ENCODE data around the gene SIGLEC12.
"Not testable (repeated sequence)": the region's sequence is repeated elsewhere in the genome, so short reads cannot be mapped to it uniquely, and the experiment has no call there.

The SIGLEC12 gene

GRCh38 chr19:51479531-51480331 lies 21.9 kb downstream of the SIGLEC12 start:
- no peak for DNase-seq

- DNase-seq = no peak
Observed at GRCh38 chr19:51478381-51479234, 23.0 kb downstream of the SIGLEC12 start, which contains the start of gene CEACAM18. Gene CEACAM18 (plus strand): TSS chr19:51478539.

DNA sequence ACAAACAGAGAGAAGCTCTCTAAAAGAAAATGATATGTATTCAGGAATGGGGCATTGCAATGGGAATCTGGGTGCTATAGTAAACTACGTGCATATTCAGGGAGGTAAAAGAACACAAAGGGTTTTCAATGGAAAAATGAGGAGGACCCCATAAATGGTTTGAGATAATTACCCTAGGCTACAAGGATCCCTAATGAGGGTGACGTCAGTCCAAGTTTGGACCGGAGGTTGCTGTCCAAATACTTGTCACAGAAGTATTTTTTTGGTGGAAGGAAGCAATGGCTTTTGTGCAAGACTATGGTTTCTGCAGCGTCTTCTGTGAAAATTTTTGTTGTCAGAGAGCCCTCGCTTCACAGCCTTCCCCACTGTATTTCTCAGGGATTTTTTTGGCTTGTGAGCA lies 24.3 kb downstream of the SIGLEC12 start:
- no peak for DNase-seq

DNA sequence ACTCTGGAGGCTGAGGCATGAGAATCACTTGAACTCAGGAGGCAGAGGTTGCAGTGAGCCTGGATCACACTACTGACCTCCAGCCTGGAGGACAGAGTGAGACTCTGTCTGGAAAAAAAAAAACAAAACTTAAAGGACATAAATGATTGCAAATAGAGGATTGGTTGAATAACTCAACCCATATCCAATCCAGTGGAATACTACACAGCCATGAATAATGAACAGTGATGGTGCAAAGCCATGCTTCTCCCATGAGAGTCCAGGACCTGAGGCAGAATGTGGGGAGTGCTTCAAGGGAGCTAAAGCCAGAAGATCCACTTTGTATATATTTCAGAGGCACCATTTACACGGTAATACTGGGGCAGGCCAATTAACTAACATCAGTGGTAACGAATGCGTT lies 25.4 kb downstream of the SIGLEC12 start:
- DNase-seq = no peak

DNA sequence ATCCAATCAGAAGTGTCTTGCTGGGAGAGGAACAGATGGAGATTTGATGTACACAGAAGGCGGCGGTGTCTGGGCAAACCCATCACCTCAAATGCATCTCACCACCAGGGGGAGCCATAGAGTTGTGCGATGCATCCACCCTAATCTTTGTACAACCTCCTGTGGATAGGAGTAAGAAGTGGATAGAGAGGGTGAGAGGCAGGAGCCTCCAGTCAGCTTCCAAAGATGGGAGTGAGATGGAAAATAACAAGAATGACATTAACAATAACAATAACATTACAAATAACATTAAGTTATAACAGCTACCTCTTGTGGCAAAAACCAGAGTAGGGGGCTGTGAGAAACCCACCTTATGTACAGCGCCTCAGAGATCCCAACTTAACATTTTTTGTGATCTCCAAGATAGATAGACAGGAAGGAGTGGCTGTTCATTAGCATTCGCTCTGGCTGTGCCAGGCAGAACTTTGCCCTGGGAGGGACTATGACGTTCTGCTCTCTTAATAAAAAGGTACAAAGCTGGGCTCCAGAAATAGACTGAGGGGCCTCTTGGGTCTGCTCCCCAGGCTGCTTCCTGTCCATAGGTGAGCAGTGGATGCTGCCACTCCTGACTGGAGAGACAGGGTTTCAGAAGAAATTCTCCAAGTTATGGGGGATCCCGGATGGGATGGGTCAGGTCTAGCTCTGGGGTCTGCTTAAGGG lies 28.4 kb downstream of the SIGLEC12 start:
- DNase-seq = peak; percentile 59

- no peak for DNase-seq
Observed at GRCh38 chr19:51472607-51473006, 29.0 kb downstream of the SIGLEC12 start.

GRCh38 chr19:51471527-51471926 lies 30.1 kb downstream of the SIGLEC12 start:
- no peak for DNase-seq

GRCh38 chr19:51470966-51471365 lies 30.6 kb downstream of the SIGLEC12 start:
- DNase-seq = no peak

DNA sequence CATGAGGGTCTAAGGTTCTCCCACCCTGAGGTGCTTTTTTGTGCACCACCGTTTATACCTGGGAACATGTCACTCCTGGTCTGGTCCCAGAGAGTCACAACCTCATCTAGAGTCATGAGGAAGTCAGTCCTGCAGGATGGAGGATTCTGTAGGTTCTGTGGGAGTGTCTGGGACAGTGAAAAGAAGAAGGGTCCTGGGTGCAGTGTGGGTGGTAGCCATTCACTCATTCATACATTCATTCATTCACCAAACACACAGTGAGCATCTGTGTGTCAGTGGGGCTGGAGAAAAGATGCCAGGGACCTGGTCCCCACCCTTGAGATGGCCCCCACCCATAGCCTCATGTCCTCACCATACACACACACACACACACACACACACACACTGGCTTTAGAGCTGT lies 32.0 kb downstream of the SIGLEC12 start:
- DNase-seq = no peak

DNA sequence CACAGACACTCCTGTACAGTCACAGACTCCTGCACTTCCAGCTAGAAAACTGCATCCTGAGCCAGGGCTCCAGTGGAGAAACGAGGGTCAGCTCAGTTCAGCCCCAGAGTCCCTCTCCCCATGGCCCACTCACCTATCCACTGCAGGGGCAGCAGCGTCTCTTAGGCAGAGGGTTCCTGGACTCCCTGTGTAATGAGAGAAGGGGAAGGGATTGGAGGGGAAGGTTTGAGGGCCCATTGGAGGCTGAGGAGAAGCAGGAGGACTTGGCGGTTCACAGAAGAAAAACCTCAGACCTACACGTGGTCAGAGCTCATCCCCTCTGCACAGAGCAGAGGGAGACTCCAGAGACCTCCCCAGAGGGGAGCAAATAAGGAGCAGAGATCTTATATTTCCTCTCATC lies 32.4 kb downstream of the SIGLEC12 start:
- no peak for DNase-seq

DNA sequence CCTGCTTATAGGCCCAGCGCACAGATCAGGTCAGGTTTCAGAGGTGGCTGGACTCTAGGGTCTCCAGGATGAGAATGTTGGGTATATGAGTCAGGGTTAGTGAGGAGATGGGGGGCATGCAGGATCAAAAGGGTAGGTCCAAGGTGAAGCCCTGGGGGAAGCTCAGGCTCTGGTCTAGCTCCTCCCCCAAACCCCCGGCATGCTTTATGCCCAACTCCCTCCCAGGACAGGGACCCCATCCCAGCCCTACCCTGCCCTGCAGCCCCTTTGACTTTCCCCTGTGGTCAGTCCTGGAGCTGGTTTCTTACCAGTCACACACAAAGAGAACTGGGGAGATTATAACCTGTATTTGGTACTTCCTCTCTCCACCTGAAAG lies 33.1 kb downstream of the SIGLEC12 start:
- no peak for DNase-seq

- no peak for DNase-seq
Observed at GRCh38 chr19:51467864-51468544, 33.6 kb downstream of the SIGLEC12 start.

DNA sequence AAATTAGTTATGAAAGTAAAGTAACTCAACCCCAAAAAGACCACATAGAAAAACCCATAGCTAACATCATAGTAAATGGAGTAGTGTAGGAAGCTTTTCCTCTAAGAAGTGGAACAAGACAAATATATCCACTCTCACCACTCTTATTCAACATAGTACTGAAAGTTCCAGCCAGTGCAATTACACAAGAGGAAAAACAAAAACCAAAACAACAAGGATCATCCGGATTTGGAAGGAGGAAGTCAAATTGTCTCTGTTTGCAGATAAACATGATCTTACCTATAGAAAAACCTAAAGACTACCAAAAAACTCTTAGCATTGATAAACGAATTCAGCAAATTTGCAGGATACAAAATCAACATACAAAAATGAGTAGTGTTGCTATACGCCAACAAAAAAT lies 34.9 kb downstream of the SIGLEC12 start:
- DNase-seq = no peak

- DNase-seq = not testable (repeated sequence)
Observed at GRCh38 chr19:51463976-51464581, 37.5 kb downstream of the SIGLEC12 start.

DNA sequence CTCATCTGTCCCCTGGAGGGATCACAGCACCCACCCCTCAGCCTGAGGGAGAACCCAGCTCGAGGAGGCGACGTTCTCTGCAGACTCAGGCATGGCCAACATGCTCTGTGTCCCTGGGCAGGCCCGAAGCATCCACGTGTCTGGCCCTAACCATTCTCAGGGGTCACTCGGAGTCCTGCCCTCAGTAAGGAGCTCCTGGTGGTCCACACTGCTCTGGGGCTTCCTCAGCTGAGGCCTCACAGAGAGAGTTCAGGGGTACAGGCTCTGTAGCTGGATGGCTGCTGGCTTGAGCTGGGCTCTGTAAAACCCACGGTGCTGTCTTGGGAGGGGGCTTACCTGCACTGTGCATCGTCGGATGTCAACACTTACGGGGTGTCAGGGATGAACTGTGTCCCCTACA lies 38.9 kb downstream of the SIGLEC12 start:
- no peak for DNase-seq

GRCh38 chr19:51462276-51462675 lies 39.3 kb downstream of the SIGLEC12 start:
- no peak for DNase-seq

DNA sequence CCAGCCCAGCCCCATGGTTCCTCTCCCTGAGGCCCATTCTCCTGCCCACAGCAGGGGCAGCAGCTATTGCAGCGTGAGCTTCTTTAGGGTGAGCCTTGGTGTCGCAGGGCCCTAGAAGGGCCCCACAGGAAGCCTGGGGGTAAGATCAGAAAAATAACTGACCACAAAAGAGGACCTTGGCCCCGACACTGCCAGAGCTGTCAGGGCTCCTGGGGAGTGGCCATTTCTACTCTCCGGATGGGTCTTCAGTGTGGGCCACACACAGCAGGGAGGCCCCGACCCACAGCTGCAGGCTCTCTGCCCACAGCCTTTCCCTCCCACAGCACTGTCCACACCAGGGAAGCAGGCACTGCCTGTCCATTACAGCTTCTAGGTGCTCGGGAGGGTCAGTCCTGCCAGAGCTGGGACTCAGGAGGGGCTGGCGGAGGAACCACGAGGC lies 39.9 kb downstream of the SIGLEC12 start:
- no peak for DNase-seq

GRCh38 chr19:51460164-51460992 lies 41.2 kb downstream of the SIGLEC12 start:
- DNase-seq = no peak

DNA sequence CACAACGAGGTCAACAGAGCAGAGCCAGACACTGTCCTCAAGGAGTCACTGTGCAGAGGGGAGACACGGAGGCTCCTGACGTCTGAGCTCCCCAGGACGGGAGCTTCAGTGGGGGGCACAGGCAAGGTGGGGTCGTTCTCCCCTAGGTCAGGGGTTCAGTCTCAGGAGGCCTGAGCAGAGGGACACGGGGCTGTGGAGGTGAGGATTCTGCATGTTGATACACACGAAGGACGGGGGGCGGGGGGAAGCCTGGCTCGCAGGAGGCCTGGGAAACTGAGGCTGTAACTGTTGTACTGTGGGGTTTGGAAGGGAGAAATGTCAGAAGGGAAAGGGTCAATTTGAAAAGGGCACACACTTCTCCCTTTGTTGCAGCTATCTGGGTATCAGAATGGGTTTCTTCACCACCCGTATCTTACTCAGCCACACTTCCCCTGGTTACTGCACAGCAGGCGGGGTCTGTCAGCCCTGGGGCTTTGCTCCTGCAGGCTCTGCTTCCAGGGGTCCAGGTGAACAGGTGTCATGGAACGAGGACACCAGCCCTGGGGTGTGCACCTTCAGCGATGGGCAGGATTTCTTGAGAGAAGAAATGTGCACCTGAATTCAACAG lies 42.6 kb downstream of the SIGLEC12 start:
- DNase-seq = no peak

DNA sequence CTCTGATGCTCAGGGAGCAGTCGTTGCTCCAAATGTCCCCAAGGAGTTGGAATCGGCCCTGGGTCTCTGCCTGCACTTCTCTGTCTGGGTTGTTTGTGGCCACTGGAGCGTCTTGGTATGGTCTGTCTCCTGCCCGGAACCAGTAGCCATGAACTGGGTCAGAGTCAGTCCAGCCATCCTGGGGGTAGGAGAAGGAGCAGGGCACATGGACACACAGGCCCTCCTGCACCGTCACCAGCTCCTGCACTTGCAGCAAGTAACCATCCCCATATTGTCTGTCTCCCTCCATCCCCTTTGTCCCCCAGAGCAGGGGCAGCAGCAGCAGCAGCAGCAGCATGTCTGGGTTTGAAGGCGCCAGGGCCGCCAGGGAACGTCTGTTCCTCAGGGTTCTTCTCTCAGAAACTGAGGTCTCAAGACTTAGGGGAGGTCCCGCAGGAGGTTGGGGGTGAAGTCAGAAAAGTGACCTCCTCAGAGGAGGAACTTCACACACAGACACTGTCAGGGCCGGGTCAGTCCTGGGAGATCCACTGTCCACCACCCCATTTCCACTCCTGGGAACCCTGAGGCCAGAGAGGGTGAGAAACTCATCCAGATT lies 43.5 kb downstream of the SIGLEC12 start, which contains the start of gene SIGLEC8:
TSS of gene SIGLEC8 (minus strand) at position 404 of the 595 bp plus-strand sequence. CDS start at position 337, 67 bp downstream.
- DNase-seq = no peak

All from fibroblast of skin of back (primary cell).